ENCODE results near the gene FBXW2.

DNA sequence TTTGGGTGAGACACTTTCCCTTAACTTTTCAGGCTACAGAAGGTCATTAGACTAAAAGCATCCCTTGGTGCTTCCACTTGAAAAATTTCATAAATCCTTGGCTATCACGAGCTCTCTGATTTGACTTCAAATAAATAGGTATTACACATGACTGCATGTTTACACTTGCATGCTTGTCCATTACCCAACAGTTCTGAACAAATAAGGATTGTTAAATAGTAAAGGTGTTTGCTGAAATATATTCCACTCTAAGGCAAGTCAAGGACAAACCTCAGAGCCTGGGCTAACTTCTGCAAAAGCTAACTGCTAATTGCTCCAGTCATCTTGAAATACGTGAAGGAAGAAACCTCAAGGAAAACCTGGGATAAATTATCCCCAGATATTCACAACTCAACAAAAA is 14.5 kb downstream of the FBXW2 start:
- no peak for TF ChIP-seq CTCF (IDR thresholded peaks at IDR 0.05)
- no peak for TF ChIP-seq POLR2A (IDR thresholded peaks at IDR 0.05)

Measured in adrenal gland (tissue), 5 donors.